Liver (tissue), 3 donors: ENCODE data around the gene ERMAP.

Experiments
- GABPA ChIP-seq, 2 donors: IDR thresholded peaks in 1 of 2; conservative IDR thresholded peaks in 1 of 2; 2 replicates each; pipeline ENCODE4 v1.6.1; 2016; ENCODE audit warnings: antibody characterized with exemption in 2 of 2, mild to moderate bottlenecking in 1 of 2, moderate library complexity in 1 of 2
- HNF4G ChIP-seq: IDR thresholded peaks from 2 replicates; pipeline ENCODE4 v1.6.1; 2016; ENCODE audit warnings: antibody characterized with exemption
- TF ChIP-seq, protein P1 (sequence below): fragments of 150-350 bp; IDR thresholded peaks from 2 replicates; pipeline ENCODE4 v1.5.1; 2017; ENCODE audit warnings: improper control_type of control experiment, low read depth, low read length; ENCODE audit not compliant: missing input control
- donor health status: healthy.
- donor health status: healthy.

DNA sequence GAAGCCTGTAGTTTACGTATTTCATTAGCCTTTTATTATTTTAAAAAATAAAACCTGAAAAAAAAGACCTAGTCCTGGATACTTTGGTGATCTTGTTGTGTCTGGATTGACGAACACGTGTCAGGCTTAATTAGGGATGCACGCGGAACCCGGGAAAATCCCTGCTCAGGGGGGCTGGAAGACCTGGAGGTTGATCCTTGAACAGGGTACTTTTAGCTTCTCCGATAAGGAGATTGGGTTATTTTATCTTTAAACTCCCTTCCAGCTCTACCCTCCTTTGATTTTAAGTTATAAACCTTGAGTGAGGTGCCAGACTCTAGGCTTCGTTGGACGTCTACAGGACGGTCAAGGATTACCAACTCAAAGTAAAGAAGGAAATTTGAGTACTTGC lies 28.9 kb downstream of the ERMAP start:
- TF ChIP-seq, protein P1, sequence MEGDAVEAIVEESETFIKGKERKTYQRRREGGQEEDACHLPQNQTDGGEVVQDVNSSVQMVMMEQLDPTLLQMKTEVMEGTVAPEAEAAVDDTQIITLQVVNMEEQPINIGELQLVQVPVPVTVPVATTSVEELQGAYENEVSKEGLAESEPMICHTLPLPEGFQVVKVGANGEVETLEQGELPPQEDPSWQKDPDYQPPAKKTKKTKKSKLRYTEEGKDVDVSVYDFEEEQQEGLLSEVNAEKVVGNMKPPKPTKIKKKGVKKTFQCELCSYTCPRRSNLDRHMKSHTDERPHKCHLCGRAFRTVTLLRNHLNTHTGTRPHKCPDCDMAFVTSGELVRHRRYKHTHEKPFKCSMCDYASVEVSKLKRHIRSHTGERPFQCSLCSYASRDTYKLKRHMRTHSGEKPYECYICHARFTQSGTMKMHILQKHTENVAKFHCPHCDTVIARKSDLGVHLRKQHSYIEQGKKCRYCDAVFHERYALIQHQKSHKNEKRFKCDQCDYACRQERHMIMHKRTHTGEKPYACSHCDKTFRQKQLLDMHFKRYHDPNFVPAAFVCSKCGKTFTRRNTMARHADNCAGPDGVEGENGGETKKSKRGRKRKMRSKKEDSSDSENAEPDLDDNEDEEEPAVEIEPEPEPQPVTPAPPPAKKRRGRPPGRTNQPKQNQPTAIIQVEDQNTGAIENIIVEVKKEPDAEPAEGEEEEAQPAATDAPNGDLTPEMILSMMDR: no peak
- TF ChIP-seq GABPA (IDR thresholded peaks at IDR 0.05 in 1 of 2, conservative IDR thresholded peaks at IDR 0.05 in 1 of 2): no peak
- TF ChIP-seq HNF4G: no peak
